ENCODE results near the gene SLX9.

DNA sequence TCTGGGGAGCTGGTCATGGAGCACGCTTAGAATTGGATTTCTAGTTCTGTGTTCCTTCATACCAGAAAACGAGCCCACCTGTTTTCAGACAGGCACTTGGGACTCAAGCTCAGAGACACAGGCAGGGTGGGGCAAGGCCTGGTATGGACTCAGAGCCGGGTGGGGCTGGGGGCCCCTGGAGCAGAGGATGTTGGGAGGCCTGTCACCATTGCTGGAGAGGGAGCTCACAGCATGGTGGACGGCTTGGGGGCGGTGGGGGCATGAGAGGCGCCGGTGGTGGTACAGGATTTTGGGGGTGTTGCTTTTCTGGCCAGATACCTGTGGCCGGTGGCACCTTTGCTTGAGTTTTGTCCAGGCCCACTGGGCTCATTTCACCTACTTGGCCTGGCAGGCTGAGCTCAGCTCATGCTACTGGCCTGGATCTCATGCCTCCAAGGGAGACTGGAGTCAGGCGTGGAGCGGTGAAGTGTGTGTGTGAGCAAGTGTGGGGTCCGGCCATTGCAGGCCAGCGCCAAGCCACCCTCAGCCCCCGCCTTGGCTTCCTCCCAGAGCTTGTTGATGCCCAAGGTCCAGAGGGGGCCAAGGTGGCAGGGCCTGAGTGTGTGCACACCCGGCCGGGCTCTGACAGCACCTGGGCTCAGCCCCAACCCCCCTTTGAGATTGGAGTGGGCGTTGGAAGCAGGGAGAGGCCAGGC lies 8.7 kb downstream of the SLX9 start:
- TF ChIP-seq FOXA1 (IDR thresholded peaks at IDR 0.05) (no peak), SUZ12 (IDR thresholded peaks at IDR 0.05) (no peak), SP1 (IDR thresholded peaks at IDR 0.05) (no peak), TARDBP (IDR thresholded peaks at IDR 0.05) (no peak), FOXK2 (IDR thresholded peaks at IDR 0.05) (no peak), LEF1 (IDR thresholded peaks at IDR 0.05; ENCODE audit: borderline replicate concordance) (no peak), NFRKB (IDR thresholded peaks at IDR 0.05) (no peak), CTBP1 (IDR thresholded peaks at IDR 0.05; ENCODE audit: borderline replicate concordance) (no peak)
